ENCODE data around the gene MFN2. TPM values are rescaled to one million over a fixed set of nuclear protein-coding genes. Genes with fewer than 3 reads are reported as not detected.

The MFN2 gene
- total RNA-seq, 1 donor from 2014 or later, result 75.3 TPM

- FAIRE-seq, result no peak
Measured at GRCh38 chr1:12009318-12009947, 29.2 kb downstream of the MFN2 start.

GRCh38 chr1:12010746-12011570, 30.7 kb downstream of the MFN2 start:
- FAIRE-seq, result peak; percentile 75
- no peak for DNase-seq (ENCODE audit: low read depth)
- H3K4me3 ChIP-seq (ENCODE audit: low read depth, low read length), result no peak overlapping the region
- H3K27me3 ChIP-seq (ENCODE audit: control insufficient read depth, insufficient read depth, low read length), result no peaks in the 10 kb centered on the region
- peaks cover 44% of the 10 kb centered on the region for H3K36me3 ChIP-seq (ENCODE audit: control insufficient read depth, insufficient read depth, low read length)
- TF ChIP-seq CTCF (IDR thresholded peaks at IDR 0.05; ENCODE audit: insufficient read depth, low read length, severe bottlenecking), result no peak

More at GRCh38 chr1:12009318-12009947, 29.2 kb downstream of the MFN2 start:
- DNase-seq (ENCODE audit: low read depth), result no peak
- TF ChIP-seq CTCF (IDR thresholded peaks at IDR 0.05; ENCODE audit: insufficient read depth, low read length, severe bottlenecking), result no peak
- Histone ChIP-seq H3K4me3 (ENCODE audit: low read depth, low read length) (no peak overlapping the region), H3K36me3 (ENCODE audit: control insufficient read depth, insufficient read depth, low read length) (peaks cover 57% of the 10 kb centered on the region), H3K27me3 (ENCODE audit: control insufficient read depth, insufficient read depth, low read length) (no peaks in the 10 kb centered on the region)

- no peak for FAIRE-seq
- Histone ChIP-seq H3K4me3 (ENCODE audit: low read depth, low read length) (no peak overlapping the region), H3K36me3 (ENCODE audit: control insufficient read depth, insufficient read depth, low read length) (peaks cover 36% of the 10 kb centered on the region), H3K27me3 (ENCODE audit: control insufficient read depth, insufficient read depth, low read length) (no peaks in the 10 kb centered on the region)
- DNase-seq (ENCODE audit: low read depth), result no peak
- no peak for TF ChIP-seq CTCF (IDR thresholded peaks at IDR 0.05; ENCODE audit: insufficient read depth, low read length, severe bottlenecking)
Measured at GRCh38 chr1:12011998-12012397, 31.8 kb downstream of the MFN2 start.

GRCh38 chr1:12012560-12013316, 32.5 kb downstream of the MFN2 start:
- DNase-seq (ENCODE audit: low read depth), result no peak
- Histone ChIP-seq H3K4me3 (ENCODE audit: low read depth, low read length) (no peak overlapping the region), H3K36me3 (ENCODE audit: control insufficient read depth, insufficient read depth, low read length) (peaks cover 31% of the 10 kb centered on the region), H3K27me3 (ENCODE audit: control insufficient read depth, insufficient read depth, low read length) (no peaks in the 10 kb centered on the region)
- no peak for TF ChIP-seq CTCF (IDR thresholded peaks at IDR 0.05; ENCODE audit: insufficient read depth, low read length, severe bottlenecking)
- FAIRE-seq, result no peak

DNA sequence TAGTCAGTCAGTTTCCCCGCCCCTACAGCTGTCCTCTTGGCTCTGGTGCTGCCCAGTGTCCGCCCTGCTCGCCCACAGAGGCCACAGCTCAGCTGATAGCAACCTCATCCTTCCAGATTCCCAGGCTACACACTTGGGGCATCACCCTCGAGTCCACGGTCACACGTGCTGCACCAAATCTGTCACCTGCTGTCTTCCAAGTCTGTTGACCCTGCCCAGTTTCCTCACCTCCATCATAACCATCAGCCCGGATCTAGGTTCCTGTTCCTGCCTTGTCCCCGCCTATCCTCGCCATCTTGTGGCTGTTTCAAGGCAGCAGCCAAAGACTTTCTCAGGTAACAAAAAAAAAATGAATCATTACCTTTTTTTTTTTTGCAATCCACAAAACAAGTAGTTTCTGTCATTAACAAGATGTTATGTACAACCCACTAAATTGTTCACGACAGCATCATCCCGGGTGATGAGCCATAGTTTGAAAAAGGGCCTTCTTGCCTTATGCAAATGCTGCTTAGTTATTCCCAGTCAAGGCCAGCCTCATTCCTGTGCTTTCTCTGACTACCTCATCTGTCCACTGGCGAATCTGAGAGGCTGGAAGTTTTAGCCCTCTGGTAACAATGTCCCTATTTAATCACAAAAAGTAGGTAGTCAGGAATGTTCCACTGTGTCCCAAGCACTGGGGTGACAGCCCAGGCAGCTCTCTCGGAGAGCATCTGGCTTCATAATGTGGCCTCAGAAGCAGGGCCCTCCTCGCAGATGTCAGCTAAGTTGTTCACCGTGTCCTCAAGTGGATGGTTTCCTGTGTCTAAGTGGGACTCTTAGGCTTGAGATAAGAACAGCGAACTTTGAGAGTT, 34.1 kb downstream of the MFN2 start:
- no peaks in the 10 kb centered on the region for H3K27me3 ChIP-seq (ENCODE audit: control insufficient read depth, insufficient read depth, low read length)
- peak; percentile 7 for TF ChIP-seq CTCF (IDR thresholded peaks at IDR 0.05; ENCODE audit: insufficient read depth, low read length, severe bottlenecking)
- DNase-seq (ENCODE audit: low read depth) (peak; percentile 86), FAIRE-seq (peak; percentile 64)
- no peak overlapping the region for H3K4me3 ChIP-seq (ENCODE audit: low read depth, low read length)
- H3K36me3 ChIP-seq (ENCODE audit: control insufficient read depth, insufficient read depth, low read length), result peaks cover 27% of the 10 kb centered on the region
